Activated B cell treated with CpG ODN at 0.5 μM for 24 hours (primary cell): ENCODE results near the gene FCHO1. TPM values are rescaled to one million over a fixed set of nuclear protein-coding genes. Genes with fewer than 3 reads are reported as not detected.

Experiments used
- ATAC-seq: fragments of 200-7000 bp; cut with Tn5 transposase; one replicate; pipeline ENCODE4 v1.10.0; 2021; ENCODE audit warnings: low read depth, mild to moderate bottlenecking, moderate library complexity
- CTCF ChIA-PET: fragments of 350-600 bp; sonication (Branson Sonifier 250); formaldehyde crosslinking; loops from one replicate; lab custom pipeline; 2021; ENCODE audit warnings: antibody characterized with exemption; lab: Charles Lee
- POLR2A ChIA-PET: fragments of 350-600 bp; sonication (Branson Sonifier 250); formaldehyde crosslinking; loops from one replicate; lab custom pipeline; 2021; ENCODE audit warnings: antibody characterized with exemption; lab: Charles Lee
- DNase-seq: peaks from one replicate; pipeline ENCODE4 v3.0.0; 2022
- H3K27ac Mint-ChIP-seq: one replicate; pipeline ENCODE4 v1.8.0; 2020; ENCODE audit warnings: mixed read lengths
- H3K27me3 Mint-ChIP-seq: one replicate; pipeline ENCODE4 v1.8.0; 2021; ENCODE audit warnings: mixed read lengths
- H3K36me3 Mint-ChIP-seq: one replicate; pipeline ENCODE4 v1.8.0; 2021; ENCODE audit warnings: low read depth, mixed read lengths
- H3K4me1 Mint-ChIP-seq: one replicate; pipeline ENCODE4 v1.8.0; 2021; ENCODE audit warnings: mixed read lengths
- H3K4me3 Mint-ChIP-seq: one replicate; pipeline ENCODE4 v1.8.0; 2020; ENCODE audit warnings: mild to moderate bottlenecking, mixed read lengths
- H3K9me3 Mint-ChIP-seq: one replicate; pipeline ENCODE4 v1.8.0; 2020; ENCODE audit warnings: mixed read lengths
- intact Hi-C: fragments of 100-400 bp; cut with micrococcal nuclease; formaldehyde crosslinking; loops from one replicate; pipeline ENCODE4 v1.15.1; 2024
- total RNA-seq: library from RNA; stranded (reverse); gene quantifications from 2 replicates; pipeline ENCODE4 v1.2.3, GENCODE V29; 2022
- TF ChIP-seq, protein P1 (sequence below): fragments of 200-600 bp; IDR thresholded peaks from one replicate; pipeline ENCODE4 v1.8.0; 2022; ENCODE audit warnings: antibody characterized with exemption, mild to moderate bottlenecking

Gene FCHO1
- total RNA-seq, 1 donor from 2014 or later, result 103 TPM

DNA sequence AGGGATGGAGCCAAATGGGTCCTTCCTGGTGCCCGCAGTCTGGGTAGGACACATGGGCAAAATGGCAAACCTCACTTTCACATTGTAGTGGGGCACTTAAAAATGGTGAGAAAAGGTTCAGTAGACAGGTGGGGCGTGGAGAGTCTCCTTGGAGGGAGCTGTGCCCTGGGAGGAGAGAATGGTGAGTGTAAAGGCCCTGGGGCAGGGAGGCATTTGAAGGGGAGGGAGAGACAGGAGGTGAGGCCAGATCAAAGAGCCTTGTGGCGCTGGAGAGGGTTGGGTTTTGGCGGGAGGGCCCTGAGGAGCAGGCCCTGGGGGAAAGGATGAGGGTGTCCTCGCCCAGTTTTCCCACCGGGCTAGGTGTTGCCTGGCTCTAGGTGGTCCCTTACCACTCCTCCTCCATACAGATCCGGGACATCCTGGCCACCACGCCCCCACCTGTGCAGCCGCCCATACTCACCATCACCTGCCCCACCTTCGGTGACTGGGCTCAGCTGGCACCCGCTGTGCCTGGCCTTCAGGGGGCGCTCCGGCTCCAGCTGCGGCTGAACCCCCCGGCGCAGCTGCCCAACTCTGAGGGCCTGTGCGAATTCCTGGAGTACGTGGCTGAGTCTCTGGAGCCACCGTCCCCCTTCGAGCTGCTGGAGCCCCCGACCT, 25.7 kb upstream of the FCHO1 start:
- no peak for DNase-seq
- Mint-ChIP-seq H3K4me3 (no peak overlapping the region), H3K27me3 (no peaks in the 10 kb centered on the region)

DNA sequence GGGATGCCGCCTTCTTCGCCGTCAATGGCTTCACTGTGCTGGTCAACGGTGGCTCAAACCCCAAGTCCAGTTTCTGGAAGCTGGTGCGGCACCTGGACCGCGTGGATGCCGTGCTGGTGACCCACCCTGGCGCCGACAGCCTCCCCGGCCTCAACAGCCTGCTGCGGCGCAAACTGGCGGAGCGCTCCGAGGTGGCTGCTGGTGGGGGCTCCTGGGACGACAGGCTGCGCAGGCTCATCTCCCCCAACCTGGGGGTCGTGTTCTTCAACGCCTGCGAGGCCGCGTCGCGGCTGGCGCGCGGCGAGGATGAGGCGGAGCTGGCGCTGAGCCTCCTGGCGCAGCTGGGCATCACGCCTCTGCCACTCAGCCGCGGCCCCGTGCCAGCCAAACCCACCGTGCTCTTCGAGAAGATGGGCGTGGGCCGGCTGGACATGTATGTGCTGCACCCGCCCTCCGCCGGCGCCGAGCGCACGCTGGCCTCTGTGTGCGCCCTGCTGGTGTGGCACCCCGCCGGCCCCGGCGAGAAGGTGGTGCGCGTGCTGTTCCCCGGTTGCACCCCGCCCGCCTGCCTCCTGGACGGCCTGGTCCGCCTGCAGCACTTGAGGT, 25.0 kb upstream of the FCHO1 start:
- no peaks in the 10 kb centered on the region for H3K27me3 Mint-ChIP-seq
- TF ChIP-seq, protein P1, sequence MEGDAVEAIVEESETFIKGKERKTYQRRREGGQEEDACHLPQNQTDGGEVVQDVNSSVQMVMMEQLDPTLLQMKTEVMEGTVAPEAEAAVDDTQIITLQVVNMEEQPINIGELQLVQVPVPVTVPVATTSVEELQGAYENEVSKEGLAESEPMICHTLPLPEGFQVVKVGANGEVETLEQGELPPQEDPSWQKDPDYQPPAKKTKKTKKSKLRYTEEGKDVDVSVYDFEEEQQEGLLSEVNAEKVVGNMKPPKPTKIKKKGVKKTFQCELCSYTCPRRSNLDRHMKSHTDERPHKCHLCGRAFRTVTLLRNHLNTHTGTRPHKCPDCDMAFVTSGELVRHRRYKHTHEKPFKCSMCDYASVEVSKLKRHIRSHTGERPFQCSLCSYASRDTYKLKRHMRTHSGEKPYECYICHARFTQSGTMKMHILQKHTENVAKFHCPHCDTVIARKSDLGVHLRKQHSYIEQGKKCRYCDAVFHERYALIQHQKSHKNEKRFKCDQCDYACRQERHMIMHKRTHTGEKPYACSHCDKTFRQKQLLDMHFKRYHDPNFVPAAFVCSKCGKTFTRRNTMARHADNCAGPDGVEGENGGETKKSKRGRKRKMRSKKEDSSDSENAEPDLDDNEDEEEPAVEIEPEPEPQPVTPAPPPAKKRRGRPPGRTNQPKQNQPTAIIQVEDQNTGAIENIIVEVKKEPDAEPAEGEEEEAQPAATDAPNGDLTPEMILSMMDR, result no peak
- no peak overlapping the region for H3K27ac Mint-ChIP-seq
- ATAC-seq, result no peak
- ChIA-PET POLR2A (interaction anchor here (1.0 to 1.5 kb wide), 2 partner anchors 25 to 28 kb away, joined by 3 to 4 read pairs; partner anchors contain the start of gene FCHO1), CTCF (interaction anchor here (0.7 to 2.9 kb wide), 5 partner anchors 21 to 59 kb away, joined by 3 to 22 read pairs (median 4); no protein-coding TSS in a partner anchor)
- intact Hi-C loops, result no loop called here
- DNase-seq, result no peak
- no peak overlapping the region for H3K4me3 Mint-ChIP-seq
- H3K36me3 Mint-ChIP-seq, result peaks cover 73% of the 10 kb centered on the region
- peaks cover 23% of the 10 kb centered on the region for H3K4me1 Mint-ChIP-seq
- H3K9me3 Mint-ChIP-seq, result no peaks in the 10 kb centered on the region

More for the DNA sequence above, 25.7 kb upstream of the FCHO1 start:
- POLR2A ChIA-PET, result interaction anchor here (1.0 to 1.5 kb wide), 3 partner anchors 27 to 134 kb away, joined by 3 to 7 read pairs (median 3); partner anchors contain the start of gene RPL18A
- Mint-ChIP-seq H3K4me1 (peaks cover 26% of the 10 kb centered on the region), H3K27ac (no peak overlapping the region), H3K9me3 (no peaks in the 10 kb centered on the region), H3K36me3 (peaks cover 68% of the 10 kb centered on the region)
- TF ChIP-seq, protein P1, result no peak
- CTCF ChIA-PET, result interaction anchor here (0.7 to 2.9 kb wide), 5 partner anchors 22 to 60 kb away, joined by 3 to 22 read pairs (median 4); no protein-coding TSS in a partner anchor
- ATAC-seq, result peak; percentile 54
- intact Hi-C loops, result loop anchor here (1.0 kb wide), 1 partner anchor 41 kb away; no protein-coding TSS in a partner anchor

DNA sequence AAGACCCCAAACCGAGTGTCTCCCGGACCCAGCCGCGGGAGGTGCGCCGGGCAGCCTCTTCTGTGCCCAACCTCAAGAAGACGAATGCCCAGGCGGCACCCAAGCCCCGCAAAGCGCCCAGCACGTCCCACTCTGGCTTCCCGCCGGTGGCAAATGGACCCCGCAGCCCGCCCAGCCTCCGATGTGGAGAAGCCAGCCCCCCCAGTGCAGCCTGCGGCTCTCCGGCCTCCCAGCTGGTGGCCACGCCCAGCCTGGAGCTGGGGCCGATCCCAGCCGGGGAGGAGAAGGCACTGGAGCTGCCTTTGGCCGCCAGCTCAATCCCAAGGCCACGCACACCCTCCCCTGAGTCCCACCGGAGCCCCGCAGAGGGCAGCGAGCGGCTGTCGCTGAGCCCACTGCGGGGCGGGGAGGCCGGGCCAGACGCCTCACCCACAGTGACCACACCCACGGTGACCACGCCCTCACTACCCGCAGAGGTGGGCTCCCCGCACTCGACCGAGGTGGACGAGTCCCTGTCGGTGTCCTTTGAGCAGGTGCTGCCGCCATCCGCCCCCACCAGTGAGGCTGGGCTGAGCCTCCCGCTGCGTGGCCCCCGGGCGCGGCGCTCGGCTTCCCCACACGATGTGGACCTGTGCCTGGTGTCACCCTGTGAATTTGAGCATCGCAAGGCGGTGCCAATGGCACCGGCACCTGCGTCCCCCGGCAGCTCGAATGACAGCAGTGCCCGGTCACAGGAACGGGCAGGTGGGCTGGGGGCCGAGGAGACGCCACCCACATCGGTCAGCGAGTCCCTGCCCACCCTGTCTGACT, 24.1 kb upstream of the FCHO1 start:
- intact Hi-C loops, result no loop called here
- H3K4me1 Mint-ChIP-seq, result peaks cover 20% of the 10 kb centered on the region
- TF ChIP-seq, protein P1, result no peak
- ChIA-PET POLR2A (interaction anchor here (1.0 to 1.5 kb wide), 2 partner anchors 24 to 27 kb away, joined by 3 to 4 read pairs; partner anchors contain the start of gene FCHO1), CTCF (interaction anchor here (1.2 to 1.6 kb wide), 2 partner anchors 20 to 25 kb away, joined by 3 read pairs; no protein-coding TSS in a partner anchor)
- no peak overlapping the region for H3K4me3 Mint-ChIP-seq
- no peaks in the 10 kb centered on the region for H3K27me3 Mint-ChIP-seq
- H3K36me3 Mint-ChIP-seq, result peaks cover 75% of the 10 kb centered on the region
- DNase-seq (no peak), ATAC-seq (no peak)
- no peak overlapping the region for H3K27ac Mint-ChIP-seq
- H3K9me3 Mint-ChIP-seq, result no peaks in the 10 kb centered on the region

DNA sequence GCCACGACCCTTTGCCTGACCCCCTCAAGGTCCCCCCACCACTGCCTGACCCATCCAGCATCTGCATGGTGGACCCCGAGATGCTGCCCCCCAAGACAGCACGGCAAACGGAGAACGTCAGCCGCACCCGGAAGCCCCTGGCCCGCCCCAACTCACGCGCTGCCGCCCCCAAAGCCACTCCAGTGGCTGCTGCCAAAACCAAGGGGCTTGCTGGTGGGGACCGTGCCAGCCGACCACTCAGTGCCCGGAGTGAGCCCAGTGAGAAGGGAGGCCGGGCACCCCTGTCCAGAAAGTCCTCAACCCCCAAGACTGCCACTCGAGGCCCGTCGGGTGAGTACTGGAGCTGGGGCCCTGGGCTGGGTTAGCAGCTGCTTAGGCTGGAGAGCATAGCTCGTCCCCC, 23.4 kb upstream of the FCHO1 start:
- intact Hi-C loops, result no loop called here
- CTCF ChIA-PET, result interaction anchor here (1.6 kb wide), 1 partner anchor 24 kb away, joined by 3 read pairs; no protein-coding TSS in a partner anchor
- TF ChIP-seq, protein P1, result no peak

More for the DNA sequence above, 23.4 kb upstream of the FCHO1 start:
- no peak overlapping the region for H3K4me3 Mint-ChIP-seq
- DNase-seq, result no peak
- H3K9me3 Mint-ChIP-seq, result no peaks in the 10 kb centered on the region
- no peaks in the 10 kb centered on the region for H3K27me3 Mint-ChIP-seq
- no peak for ATAC-seq
- H3K27ac Mint-ChIP-seq, result no peak overlapping the region
- H3K4me1 Mint-ChIP-seq, result peaks cover 20% of the 10 kb centered on the region
- peaks cover 80% of the 10 kb centered on the region for H3K36me3 Mint-ChIP-seq
- POLR2A ChIA-PET, result no interaction called here
